CD4-positive, alpha-beta memory T cell (primary cell): ENCODE data around the gene PNMA8A. TPM values are rescaled to one million over a fixed set of nuclear protein-coding genes. Genes with fewer than 3 reads are reported as not detected.
"Not testable (repeated sequence)": the region's sequence is repeated elsewhere in the genome, so short reads cannot be mapped to it uniquely, and the experiment has no call there.

Experiments used
- CTCF ChIA-PET: fragments of 350-600 bp; sonication (Branson Sonifier 250); formaldehyde crosslinking; loops from one replicate; lab custom pipeline; 2021; ENCODE audit warnings: inconsistent platforms; ENCODE audit not compliant: partially characterized antibody; lab: Charles Lee
- POLR2A ChIA-PET: fragments of 350-600 bp; sonication (Branson Sonifier 250); formaldehyde crosslinking; loops from one replicate; lab custom pipeline; 2021; ENCODE audit not compliant: partially characterized antibody; lab: Charles Lee
- DNase-seq, 5 donors: peaks; one replicate each; pipeline versions ENCODE4 v3.0.0 to v3.0.0-alpha.2; 2020 to 2022; ENCODE audit warnings: mixed read lengths in 1 of 5
- H3K27ac ChIP-seq: one replicate; pipeline ENCODE4 v1.7.0; 2013; ENCODE audit warnings: low read depth, low read length
- H3K27me3 ChIP-seq: 2 replicates; pipeline ENCODE4 v1.7.0; 2013; ENCODE audit warnings: mild to moderate bottlenecking, low read length, moderate library complexity; ENCODE audit not compliant: insufficient read depth
- H3K36me3 ChIP-seq: 2 replicates; pipeline ENCODE4 v1.7.0; 2013; ENCODE audit warnings: mild to moderate bottlenecking, low read length, moderate library complexity; ENCODE audit not compliant: insufficient read depth
- H3K4me1 ChIP-seq: 2 replicates; pipeline ENCODE4 v1.7.0; 2013; ENCODE audit warnings: mild to moderate bottlenecking, low read length, moderate library complexity; ENCODE audit not compliant: insufficient read depth
- H3K4me3 ChIP-seq, 2 donors: one replicate each; pipeline ENCODE4 v1.7.0; 2013; ENCODE audit warnings: low read length in 2 of 2, mild to moderate bottlenecking in 1 of 2
- H3K9me3 ChIP-seq, 2 donors: one replicate each; pipeline ENCODE4 v1.7.0; 2013; ENCODE audit warnings: low read length in 2 of 2, control low read depth in 1 of 2; ENCODE audit not compliant: control insufficient read depth in 1 of 2
- H3K27ac Mint-ChIP-seq, 7 donors: one replicate each; pipeline ENCODE4 v1.8.0; 2020 to 2021; ENCODE audit warnings: mixed read lengths in 7 of 7, mild to moderate bottlenecking in 6 of 7, inconsistent platforms in 3 of 7, moderate library complexity in 3 of 7
- H3K27me3 Mint-ChIP-seq, 2 donors: one replicate each; pipeline ENCODE4 v1.8.0; 2020 to 2021; ENCODE audit warnings: mixed read lengths in 2 of 2
- H3K36me3 Mint-ChIP-seq, 2 donors: one replicate each; pipeline ENCODE4 v1.8.0; 2020 to 2021; ENCODE audit warnings: mixed read lengths in 2 of 2, inconsistent platforms in 1 of 2, mild to moderate bottlenecking in 1 of 2
- H3K4me1 Mint-ChIP-seq, 4 donors: one replicate each; pipeline ENCODE4 v1.8.0; 2020 to 2021; ENCODE audit warnings: mixed read lengths in 4 of 4, mild to moderate bottlenecking in 1 of 4
- H3K4me3 Mint-ChIP-seq, 8 donors: one replicate each; pipeline ENCODE4 v1.8.0; 2020 to 2021; ENCODE audit warnings: mixed read lengths in 8 of 8, mild to moderate bottlenecking in 7 of 8, moderate library complexity in 6 of 8, inconsistent platforms in 3 of 8
- H3K9me3 Mint-ChIP-seq, 8 donors: one replicate each; pipeline ENCODE4 v1.8.0; 2020 to 2021; ENCODE audit warnings: mixed read lengths in 8 of 8, mild to moderate bottlenecking in 5 of 8, inconsistent platforms in 3 of 8, moderate library complexity in 1 of 8
- intact Hi-C: fragments of 100-400 bp; cut with micrococcal nuclease; formaldehyde crosslinking; loops from one replicate; pipeline ENCODE4 v1.15.1; 2023
- polyA plus RNA-seq, 2 donors: library from polyadenylated mRNA; unstranded; fragments of 300-500 nt; fragmentation: Illumina TruSeq; gene quantifications; one replicate each; pipeline ENCODE4 v1.2.3, GENCODE V29; 2021
- total RNA-seq, 2 experiments: library from RNA; stranded (reverse); gene quantifications; one replicate each; pipeline ENCODE4 v1.2.3, GENCODE V29; 2021

Gene PNMA8A
- total and polyA plus RNA-seq, 4 experiments from 2014 or later, result 0.13 to 0.26 TPM; not detected in 2

DNA sequence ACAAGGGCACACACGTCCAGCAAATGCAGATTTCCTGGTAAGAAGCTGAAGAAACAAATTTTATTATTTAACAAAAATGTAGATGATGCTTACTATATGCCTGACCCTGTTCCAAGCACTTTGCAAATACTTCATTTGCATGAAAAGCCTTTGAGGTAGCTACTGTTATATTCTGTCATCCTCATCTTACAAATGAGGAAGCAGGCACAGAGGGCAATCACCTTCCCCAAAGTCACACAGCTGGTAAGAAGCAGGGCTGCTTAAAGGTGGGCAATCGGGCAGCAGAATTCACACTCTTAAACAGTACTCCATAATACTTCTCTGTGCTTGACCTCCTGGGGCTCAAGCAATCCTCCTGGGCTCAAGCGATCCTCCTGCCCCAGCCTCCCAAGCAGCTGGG lies 24.4 kb downstream of the PNMA8A start:
- Mint-ChIP-seq H3K27me3 (peaks cover 4 to 22% of the 10 kb centered on the region in 2 donors), H3K9me3 (peaks cover 2 to 13% (median 11%) of the 10 kb centered on the region in 8 donors), H3K27ac (no peak overlapping the region), H3K4me3 (no peak overlapping the region), H3K4me1 (peaks cover 0 to 4% (median 3%) of the 10 kb centered on the region in 4 donors), H3K36me3 (peaks cover 3 to 5% of the 10 kb centered on the region in 2 donors)
- ChIA-PET CTCF (interaction anchor here (1.2 to 1.5 kb wide), 2 partner anchors 11 to 19 kb away, joined by 3 to 5 read pairs; no protein-coding TSS in a partner anchor), POLR2A (no interaction called here)
- no peaks in the 10 kb centered on the region for H3K9me3 ChIP-seq
- H3K36me3 ChIP-seq, result no peaks in the 10 kb centered on the region
- intact Hi-C loops, result no loop called here
- no peaks in the 10 kb centered on the region for H3K4me1 ChIP-seq
- no peaks in the 10 kb centered on the region for H3K27me3 ChIP-seq
- DNase-seq, result no peak
- no peak overlapping the region for H3K4me3 ChIP-seq
- H3K27ac ChIP-seq, result no peak overlapping the region

DNA sequence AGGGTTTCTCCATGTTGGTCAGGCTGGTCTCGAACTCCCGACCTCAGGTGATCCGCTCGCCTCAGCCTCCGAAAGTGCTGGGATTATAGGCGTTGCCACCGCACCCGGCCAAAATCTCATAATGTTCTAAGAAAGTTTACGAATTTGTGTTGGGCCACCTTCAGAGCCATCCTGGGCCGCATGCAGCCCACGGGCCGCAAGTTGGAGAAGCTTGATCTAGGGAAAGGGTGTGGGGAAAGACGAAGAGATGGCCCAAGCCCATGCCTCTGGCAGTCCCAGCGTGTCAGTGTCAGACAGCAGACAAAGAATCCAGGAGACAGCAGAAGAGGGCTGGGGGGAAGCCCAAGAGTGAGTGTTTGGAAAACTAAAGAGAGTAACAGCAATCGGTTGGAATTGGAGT lies 25.3 kb downstream of the PNMA8A start:
- Mint-ChIP-seq H3K27me3 (peaks cover 4 to 16% of the 10 kb centered on the region in 2 donors), H3K27ac (no peak overlapping the region), H3K36me3 (peaks cover 3 to 5% of the 10 kb centered on the region in 2 donors), H3K4me3 (no peak overlapping the region), H3K4me1 (peaks cover 0 to 4% (median 3%) of the 10 kb centered on the region in 4 donors), H3K9me3 (peaks cover 2 to 13% (median 11%) of the 10 kb centered on the region in 8 donors)
- no peak for DNase-seq
- no peaks in the 10 kb centered on the region for H3K36me3 ChIP-seq
- no peak overlapping the region for H3K4me3 ChIP-seq
- CTCF ChIA-PET, result no interaction called here
- intact Hi-C loops, result no loop called here
- no peak overlapping the region for H3K27ac ChIP-seq
- H3K27me3 ChIP-seq, result no peaks in the 10 kb centered on the region
- POLR2A ChIA-PET, result no interaction called here
- H3K9me3 ChIP-seq, result no peaks in the 10 kb centered on the region
- no peaks in the 10 kb centered on the region for H3K4me1 ChIP-seq

DNA sequence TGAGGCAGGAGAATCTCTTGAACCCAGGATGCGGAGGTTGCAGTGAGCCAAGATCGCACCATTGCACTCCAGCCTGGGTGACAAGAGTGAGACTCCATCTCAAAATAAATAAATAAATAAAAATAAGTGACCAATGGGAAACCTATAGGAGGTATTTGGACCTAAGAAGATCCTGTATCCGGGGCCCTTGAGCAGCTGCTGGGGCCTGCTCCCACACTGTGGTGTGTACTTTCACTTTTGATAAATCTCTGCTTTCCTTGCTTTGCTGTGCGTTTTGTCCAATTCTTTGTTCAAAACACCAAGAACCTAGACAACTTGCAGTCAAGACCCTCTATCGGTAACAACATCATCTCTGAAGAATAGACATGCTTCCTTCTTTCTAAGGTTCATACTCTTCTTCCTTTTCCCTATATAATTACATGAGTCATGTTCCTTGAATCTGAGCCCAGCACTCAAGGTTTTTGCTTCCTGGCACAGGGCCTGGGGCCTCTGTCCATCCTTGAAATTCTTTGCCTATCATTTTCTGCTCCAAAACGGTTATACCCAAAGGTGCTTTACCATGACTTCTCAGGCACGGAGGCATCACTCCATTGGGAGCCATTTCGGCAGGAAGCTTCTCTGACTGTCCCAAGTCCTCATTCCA lies 28.4 kb downstream of the PNMA8A start:
- no peak overlapping the region for H3K4me3 ChIP-seq
- Mint-ChIP-seq H3K36me3 (no peaks in the 10 kb centered on the region), H3K27me3 (peaks cover 0 to 9% of the 10 kb centered on the region in 2 donors), H3K4me3 (no peak overlapping the region), H3K9me3 (no peaks in the 10 kb centered on the region), H3K27ac (peak overlapping the region in 3 of 7 donors; percentile 51 to 59 (median 54)), H3K4me1 (peaks cover 0 to 4% (median 3%) of the 10 kb centered on the region in 4 donors)
- intact Hi-C loops, result no loop called here
- H3K27me3 ChIP-seq, result no peaks in the 10 kb centered on the region
- no peak for DNase-seq
- H3K4me1 ChIP-seq, result no peaks in the 10 kb centered on the region
- no peaks in the 10 kb centered on the region for H3K36me3 ChIP-seq
- H3K27ac ChIP-seq, result no peak overlapping the region
- H3K9me3 ChIP-seq, result no peaks in the 10 kb centered on the region
- ChIA-PET POLR2A (no interaction called here), CTCF (no interaction called here)

DNA sequence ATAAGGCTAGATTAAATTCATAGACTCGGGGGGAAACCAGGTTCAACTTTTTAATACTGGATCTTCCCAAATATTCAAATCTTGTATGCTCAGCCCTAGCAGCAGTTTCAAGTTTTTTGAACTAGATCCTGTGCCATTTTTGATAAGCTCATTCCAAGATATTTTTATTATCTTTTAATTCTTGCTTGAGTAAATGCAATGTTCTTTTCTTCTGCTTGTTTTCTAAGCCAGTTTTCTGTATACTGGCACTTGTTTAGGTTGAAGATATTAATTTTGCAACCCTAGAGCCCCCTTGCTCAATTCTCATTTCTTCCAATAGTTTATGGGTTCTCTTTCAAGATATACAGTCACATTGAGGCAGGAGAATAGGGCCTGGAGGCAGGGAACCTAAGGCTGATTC lies 29.5 kb downstream of the PNMA8A start:
- CTCF ChIA-PET, result no interaction called here

DNA sequence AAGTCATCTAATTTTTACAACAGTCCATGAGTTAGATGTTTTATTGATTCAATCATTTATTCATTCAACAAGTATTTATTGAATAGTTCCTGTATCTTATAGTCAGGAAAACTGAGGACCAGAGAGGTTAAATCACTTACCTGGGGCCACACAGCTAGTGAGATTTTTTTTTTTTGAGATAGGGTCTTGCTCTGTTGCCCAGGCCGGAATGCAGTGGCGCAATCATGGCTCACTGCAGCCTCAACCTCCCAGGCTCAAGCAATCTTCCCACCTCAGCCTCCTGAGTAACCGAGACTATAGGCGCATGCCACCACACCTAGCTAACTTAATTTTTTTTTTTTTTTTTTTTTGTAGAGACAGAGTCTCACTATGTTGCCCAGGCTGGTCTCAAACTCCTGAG lies 35.7 kb downstream of the PNMA8A start:
- H3K9me3 ChIP-seq, H3K27me3 ChIP-seq, H3K36me3 Mint-ChIP-seq, CTCF ChIA-PET, H3K4me1 ChIP-seq, H3K4me1 Mint-ChIP-seq, DNase-seq, H3K36me3 ChIP-seq, H3K27ac Mint-ChIP-seq, H3K27ac ChIP-seq, POLR2A ChIA-PET, H3K4me3 Mint-ChIP-seq, H3K9me3 Mint-ChIP-seq, H3K4me3 ChIP-seq, intact Hi-C loops: not testable (repeated sequence)
- H3K27me3 Mint-ChIP-seq, result peaks cover 14 to 22% of the 10 kb centered on the region in 2 donors

More for the DNA sequence above, 29.5 kb downstream of the PNMA8A start:
- intact Hi-C loops, result no loop called here
- no peak for DNase-seq
- no peaks in the 10 kb centered on the region for H3K36me3 Mint-ChIP-seq
- POLR2A ChIA-PET, result no interaction called here
- Histone ChIP-seq H3K36me3 (no peaks in the 10 kb centered on the region), H3K9me3 (no peaks in the 10 kb centered on the region), H3K4me1 (no peaks in the 10 kb centered on the region), H3K27ac (no peak overlapping the region), H3K4me3 (no peak overlapping the region), H3K27me3 (no peaks in the 10 kb centered on the region)
- H3K27me3 Mint-ChIP-seq, result peaks cover 0 to 6% of the 10 kb centered on the region in 2 donors
- peaks cover 0 to 4% (median 3%) of the 10 kb centered on the region in 4 donors for H3K4me1 Mint-ChIP-seq
- H3K9me3 Mint-ChIP-seq, result no peaks in the 10 kb centered on the region
- no peak overlapping the region for H3K27ac Mint-ChIP-seq
- H3K4me3 Mint-ChIP-seq, result no peak overlapping the region

DNA sequence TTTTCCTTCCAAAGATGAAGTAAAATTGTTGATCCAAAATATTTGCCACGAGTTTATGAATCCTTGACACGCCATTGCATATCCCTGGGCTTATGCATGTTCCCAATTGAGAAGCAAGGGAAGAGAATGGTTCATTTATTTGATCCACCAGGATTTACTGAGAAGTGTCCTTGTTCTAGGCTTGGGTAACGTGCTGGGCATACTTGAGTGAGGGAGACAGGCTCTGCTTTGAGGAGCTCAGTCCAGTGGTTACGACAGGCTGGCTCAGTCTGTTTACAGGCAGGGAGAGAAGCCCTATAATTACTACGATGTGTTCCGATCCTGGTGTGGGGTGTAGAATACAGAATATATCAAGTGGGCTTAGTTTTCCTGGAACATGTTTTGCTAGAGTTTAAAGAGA lies 36.4 kb downstream of the PNMA8A start:
- Mint-ChIP-seq H3K9me3 (peaks cover 0 to 4% (median 0%) of the 10 kb centered on the region in 8 donors), H3K4me1 (no peaks in the 10 kb centered on the region), H3K4me3 (no peak overlapping the region), H3K36me3 (no peaks in the 10 kb centered on the region), H3K27me3 (peaks cover 16 to 25% of the 10 kb centered on the region in 2 donors), H3K27ac (no peak overlapping the region)
- Histone ChIP-seq H3K36me3 (no peaks in the 10 kb centered on the region), H3K27me3 (no peaks in the 10 kb centered on the region), H3K27ac (no peak overlapping the region), H3K4me1 (no peaks in the 10 kb centered on the region), H3K4me3 (no peak overlapping the region), H3K9me3 (no peaks in the 10 kb centered on the region)
- no peak for DNase-seq
- ChIA-PET CTCF (no interaction called here), POLR2A (no interaction called here)
- intact Hi-C loops, result no loop called here

DNA sequence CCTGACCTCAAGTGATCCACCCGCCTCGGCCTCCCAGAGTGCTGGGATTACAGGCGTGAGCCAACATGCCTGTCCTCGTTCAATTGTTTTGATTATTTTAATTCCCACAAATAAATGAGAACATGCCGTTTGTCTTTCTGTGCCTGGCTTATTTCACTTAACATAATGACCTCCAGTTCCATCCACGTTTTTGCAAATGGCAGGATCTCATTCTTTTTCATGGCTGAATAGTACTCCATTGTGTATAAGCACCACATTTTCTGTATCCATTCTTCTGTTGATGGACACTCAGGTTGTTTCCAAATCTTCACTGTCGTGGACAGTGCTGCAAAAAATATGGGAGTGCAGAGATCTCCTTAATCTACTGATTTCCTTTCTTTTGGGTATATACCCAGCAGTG lies 37.9 kb downstream of the PNMA8A start:
- H3K27ac ChIP-seq, H3K4me1 ChIP-seq, DNase-seq, H3K9me3 ChIP-seq, H3K36me3 Mint-ChIP-seq, H3K27ac Mint-ChIP-seq, H3K27me3 ChIP-seq, H3K4me3 Mint-ChIP-seq, POLR2A ChIA-PET, H3K4me3 ChIP-seq, H3K36me3 ChIP-seq, intact Hi-C loops, H3K9me3 Mint-ChIP-seq, CTCF ChIA-PET: not testable (repeated sequence)
- Mint-ChIP-seq H3K27me3 (peaks cover 26 to 35% of the 10 kb centered on the region in 2 donors), H3K4me1 (peaks cover 8 to 12% (median 9%) of the 10 kb centered on the region in 4 donors)
